SJCRH30 (cell line): ENCODE results near the gene ASS1. TPM values are rescaled to one million over a fixed set of nuclear protein-coding genes. Genes with fewer than 3 reads are reported as not detected.

Source experiments
- DNase-seq, 2 experiments: peaks; one replicate each; pipeline ENCODE4 v3.0.0-alpha.2; 2015 to 2020
- H3K27ac ChIP-seq: fragments of 250-450 bp; sonication (Bioruptor Pico); 2 replicates; pipeline ENCODE4 v1.5.1; 2020; ENCODE audit warnings: mild to moderate bottlenecking, moderate library complexity
- H3K27me3 ChIP-seq: fragments of 250-450 bp; sonication (Bioruptor Pico); 2 replicates; pipeline ENCODE4 v1.5.1; 2020; ENCODE audit warnings: mild to moderate bottlenecking, moderate library complexity
- H3K36me3 ChIP-seq: fragments of 250-450 bp; sonication (Bioruptor Pico); 2 replicates; pipeline ENCODE4 v1.5.1; 2020; ENCODE audit warnings: mild to moderate bottlenecking, moderate library complexity
- H3K4me1 ChIP-seq: fragments of 250-450 bp; sonication (Bioruptor Pico); 2 replicates; pipeline ENCODE4 v1.5.1; 2020; ENCODE audit warnings: mild to moderate bottlenecking, moderate library complexity
- H3K4me3 ChIP-seq: fragments of 250-450 bp; sonication (Bioruptor Pico); 2 replicates; pipeline ENCODE4 v1.5.1; 2020; ENCODE audit warnings: mild to moderate bottlenecking, moderate library complexity
- H3K9me3 ChIP-seq: fragments of 250-450 bp; sonication (Bioruptor Pico); replicated peaks from 2 replicates; pipeline ENCODE4 v1.5.1; 2020; ENCODE audit warnings: mild to moderate bottlenecking, moderate library complexity
- total RNA-seq: library from RNA; depleted of rRNA; stranded (reverse); fragments of >200 nt; shearing (Covaris generic); gene quantifications from 2 replicates; pipeline ENCODE4 v1.2.3, GENCODE V29; 2014

Gene ASS1
- total RNA-seq, 1 experiment from 2014 or later: 1,949 TPM

DNA sequence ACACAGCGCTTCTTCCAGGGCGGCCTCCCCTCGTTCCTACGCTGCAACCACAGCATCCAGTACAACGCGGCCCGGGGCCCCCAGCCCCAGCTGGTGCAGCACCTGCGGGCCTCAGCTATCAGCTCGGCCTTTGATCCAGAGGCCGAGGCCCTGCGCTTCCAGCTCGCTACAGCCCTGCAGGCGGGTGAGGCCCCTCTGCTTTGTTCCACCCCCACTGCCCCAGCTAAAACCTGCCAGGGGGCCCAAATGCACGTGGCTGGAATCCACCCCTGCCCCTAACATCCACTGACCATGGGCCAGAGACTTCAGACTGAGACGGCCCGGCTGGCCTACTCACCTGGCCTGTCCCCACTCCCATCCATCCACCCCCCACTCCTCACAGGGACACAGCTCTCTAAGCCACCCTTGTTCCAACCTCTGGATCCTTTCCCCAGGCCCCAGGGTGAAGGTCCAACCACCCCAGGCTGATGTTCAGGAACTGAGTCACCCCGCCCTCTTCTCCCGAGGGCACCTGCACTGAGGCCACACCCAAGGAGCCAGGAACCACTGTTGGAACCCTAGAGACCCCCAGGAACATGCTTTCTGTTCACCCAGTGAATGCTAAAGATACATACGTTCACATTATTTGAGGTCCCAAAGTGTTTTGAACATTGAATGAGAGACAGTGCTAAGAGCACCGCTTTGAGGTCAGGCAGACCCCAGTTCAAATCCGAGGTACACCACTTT lies 18.9 kb upstream of the ASS1 start:
- no peaks in the 10 kb centered on the region for H3K9me3 ChIP-seq
- no peaks in the 10 kb centered on the region for H3K36me3 ChIP-seq
- H3K4me3 ChIP-seq: no peak overlapping the region
- peaks cover 35% of the 10 kb centered on the region for H3K4me1 ChIP-seq
- DNase-seq: peak in 1 of 2 experiments; percentile 49
- no peak overlapping the region for H3K27ac ChIP-seq
- H3K27me3 ChIP-seq: no peaks in the 10 kb centered on the region

DNA sequence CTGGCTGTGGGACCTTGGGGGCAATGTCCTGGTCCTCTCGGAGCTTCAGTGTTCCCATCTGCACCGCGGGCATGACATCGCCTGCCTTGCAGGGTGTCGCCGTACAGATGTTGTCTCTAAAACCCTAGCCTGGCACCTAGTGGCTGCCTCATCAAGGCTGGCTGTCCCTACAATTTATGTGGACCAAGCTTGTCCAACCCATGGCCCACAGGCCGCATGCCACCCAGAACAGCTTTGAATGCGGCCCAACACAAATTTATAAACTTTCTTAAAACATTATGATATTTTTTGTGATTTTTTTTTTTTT lies 18.3 kb upstream of the ASS1 start:
- Histone ChIP-seq H3K4me1 (peaks cover 30% of the 10 kb centered on the region), H3K36me3 (no peaks in the 10 kb centered on the region), H3K27ac (no peak overlapping the region), H3K9me3 (no peaks in the 10 kb centered on the region), H3K4me3 (no peak overlapping the region), H3K27me3 (no peaks in the 10 kb centered on the region)
- no peak for DNase-seq

DNA sequence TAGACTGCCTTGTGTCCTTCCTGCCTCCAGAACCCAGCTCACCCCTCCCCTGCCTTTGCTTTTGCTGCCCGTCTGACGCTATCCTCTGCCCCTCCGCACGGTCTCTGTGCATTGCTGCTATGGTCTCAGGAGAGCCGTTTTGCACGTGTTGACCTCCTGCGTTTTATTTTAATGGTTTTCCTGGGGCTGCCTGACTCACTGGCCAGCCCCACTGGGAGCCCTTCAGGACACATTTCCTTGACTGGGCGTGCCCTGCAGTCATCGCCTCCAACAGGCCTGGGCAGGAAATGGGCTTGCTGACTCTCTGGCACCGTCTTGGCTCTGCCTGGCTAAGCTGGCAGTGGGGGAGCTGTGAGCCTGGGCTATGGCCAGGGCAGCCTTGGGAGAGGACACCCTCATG lies 17.9 kb upstream of the ASS1 start:
- Histone ChIP-seq H3K4me1 (peaks cover 28% of the 10 kb centered on the region), H3K9me3 (no peaks in the 10 kb centered on the region), H3K27me3 (no peaks in the 10 kb centered on the region), H3K4me3 (no peak overlapping the region), H3K27ac (no peak overlapping the region), H3K36me3 (no peaks in the 10 kb centered on the region)
- no peak for DNase-seq

DNA sequence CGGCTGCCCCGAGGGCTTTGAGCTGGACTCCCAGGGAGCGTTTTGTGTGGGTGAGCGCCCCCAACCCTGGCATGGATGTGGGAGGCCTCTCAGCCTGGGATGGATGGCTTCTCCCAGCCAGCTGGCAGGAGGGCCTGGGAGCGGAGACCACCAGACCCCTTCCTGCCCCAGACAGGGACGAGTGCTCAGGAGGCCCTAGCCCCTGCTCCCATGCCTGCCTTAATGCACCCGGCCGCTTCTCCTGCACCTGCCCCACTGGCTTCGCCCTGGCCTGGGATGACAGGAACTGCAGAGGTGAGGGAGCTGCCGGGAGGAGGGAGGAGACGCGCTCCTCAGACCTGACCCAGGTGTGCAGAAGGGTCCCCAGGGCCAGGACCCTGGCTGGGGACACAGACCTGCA lies 17.4 kb upstream of the ASS1 start:
- no peak overlapping the region for H3K27ac ChIP-seq
- no peaks in the 10 kb centered on the region for H3K36me3 ChIP-seq
- H3K4me1 ChIP-seq: peaks cover 29% of the 10 kb centered on the region
- H3K27me3 ChIP-seq: no peaks in the 10 kb centered on the region
- H3K4me3 ChIP-seq: no peak overlapping the region
- H3K9me3 ChIP-seq: no peaks in the 10 kb centered on the region
- DNase-seq: no peak

DNA sequence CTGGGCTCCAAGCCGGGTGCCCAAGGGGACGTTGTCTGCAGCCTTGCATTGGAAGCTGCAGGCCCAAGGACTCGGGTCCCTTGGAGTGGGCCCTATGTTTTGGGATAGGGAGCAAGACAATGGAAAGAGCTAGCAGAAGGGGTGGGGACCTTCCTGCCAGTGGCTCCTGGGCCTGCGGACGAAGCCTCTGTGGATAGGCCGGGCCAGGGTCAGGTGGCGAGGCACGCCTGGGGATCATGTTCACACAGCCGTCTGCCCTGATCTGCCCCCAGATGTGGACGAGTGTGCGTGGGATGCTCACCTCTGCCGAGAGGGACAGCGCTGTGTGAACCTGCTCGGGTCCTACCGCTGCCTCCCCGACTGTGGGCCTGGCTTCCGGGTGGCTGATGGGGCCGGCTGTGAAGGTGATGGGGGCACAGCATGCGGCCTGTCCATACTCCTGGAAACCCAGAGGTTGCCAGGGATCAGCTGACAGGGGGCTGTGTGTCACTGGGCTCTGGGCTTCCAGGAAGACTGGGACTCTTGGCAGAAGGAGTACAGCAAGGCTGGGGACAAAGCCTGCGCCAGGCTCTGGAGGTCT lies 16.6 kb upstream of the ASS1 start:
- DNase-seq: no peak
- H3K4me1 ChIP-seq: peaks cover 26% of the 10 kb centered on the region
- H3K36me3 ChIP-seq: no peaks in the 10 kb centered on the region
- no peaks in the 10 kb centered on the region for H3K27me3 ChIP-seq
- H3K27ac ChIP-seq: no peak overlapping the region
- no peaks in the 10 kb centered on the region for H3K9me3 ChIP-seq
- H3K4me3 ChIP-seq: no peak overlapping the region

DNA sequence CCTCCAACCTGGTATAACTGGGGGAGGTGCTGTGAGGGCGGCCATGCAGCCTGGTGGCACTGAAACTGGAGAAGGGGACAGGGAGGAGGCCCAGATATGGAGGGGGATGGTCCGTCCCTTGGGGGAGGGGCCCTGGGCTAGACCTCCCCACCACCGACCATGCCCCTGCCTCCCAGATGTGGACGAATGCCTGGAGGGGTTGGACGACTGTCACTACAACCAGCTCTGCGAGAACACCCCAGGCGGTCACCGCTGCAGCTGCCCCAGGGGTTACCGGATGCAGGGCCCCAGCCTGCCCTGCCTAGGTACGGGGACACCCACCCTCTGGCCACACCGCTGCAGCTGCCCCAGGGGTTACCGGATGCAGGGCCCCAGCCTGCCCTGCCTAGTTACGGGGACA lies 15.4 kb upstream of the ASS1 start:
- Histone ChIP-seq H3K4me3 (no peak overlapping the region), H3K36me3 (no peaks in the 10 kb centered on the region), H3K4me1 (peaks cover 32% of the 10 kb centered on the region), H3K27ac (no peak overlapping the region), H3K9me3 (no peaks in the 10 kb centered on the region), H3K27me3 (no peaks in the 10 kb centered on the region)
- no peak for DNase-seq

DNA sequence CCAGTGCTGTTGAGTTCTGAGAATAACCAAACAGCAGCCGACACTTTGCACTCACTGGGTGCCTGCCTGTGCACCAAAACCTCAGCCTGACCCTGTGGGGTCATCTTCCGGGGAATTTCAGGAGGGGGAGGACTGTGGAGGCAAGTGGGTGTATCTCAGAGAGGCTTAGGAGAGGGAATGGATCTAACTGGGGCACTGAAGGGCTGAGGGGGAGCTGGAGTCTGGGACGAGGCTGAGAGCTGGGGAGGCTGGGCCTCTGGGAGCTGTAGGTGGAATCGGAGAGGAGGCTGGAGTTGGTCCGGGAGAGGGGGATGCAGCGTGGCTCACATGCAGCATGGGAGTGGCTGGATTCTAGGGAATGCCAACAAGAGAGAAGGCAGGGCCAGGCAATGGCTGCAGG lies 14.9 kb upstream of the ASS1 start:
- no peaks in the 10 kb centered on the region for H3K27me3 ChIP-seq

DNA sequence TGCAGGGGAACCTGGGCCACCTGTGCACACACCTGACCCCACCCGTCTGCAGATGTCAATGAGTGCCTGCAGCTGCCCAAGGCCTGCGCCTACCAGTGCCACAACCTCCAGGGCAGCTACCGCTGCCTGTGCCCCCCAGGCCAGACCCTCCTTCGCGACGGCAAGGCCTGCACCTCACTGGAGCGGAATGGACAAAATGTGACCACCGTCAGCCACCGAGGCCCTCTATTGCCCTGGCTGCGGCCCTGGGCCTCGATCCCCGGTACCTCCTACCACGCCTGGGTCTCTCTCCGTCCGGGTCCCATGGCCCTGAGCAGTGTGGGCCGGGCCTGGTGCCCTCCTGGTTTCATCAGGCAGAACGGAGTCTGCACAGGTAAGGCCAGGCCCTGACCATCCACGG lies 14.5 kb upstream of the ASS1 start:
- Histone ChIP-seq H3K4me3 (no peak overlapping the region), H3K27ac (no peak overlapping the region), H3K27me3 (no peaks in the 10 kb centered on the region)

More for the DNA sequence above, 14.9 kb upstream of the ASS1 start:
- no peak for DNase-seq
- Histone ChIP-seq H3K27ac (no peak overlapping the region), H3K4me1 (peaks cover 36% of the 10 kb centered on the region), H3K9me3 (no peaks in the 10 kb centered on the region), H3K36me3 (no peaks in the 10 kb centered on the region), H3K4me3 (no peak overlapping the region)

DNA sequence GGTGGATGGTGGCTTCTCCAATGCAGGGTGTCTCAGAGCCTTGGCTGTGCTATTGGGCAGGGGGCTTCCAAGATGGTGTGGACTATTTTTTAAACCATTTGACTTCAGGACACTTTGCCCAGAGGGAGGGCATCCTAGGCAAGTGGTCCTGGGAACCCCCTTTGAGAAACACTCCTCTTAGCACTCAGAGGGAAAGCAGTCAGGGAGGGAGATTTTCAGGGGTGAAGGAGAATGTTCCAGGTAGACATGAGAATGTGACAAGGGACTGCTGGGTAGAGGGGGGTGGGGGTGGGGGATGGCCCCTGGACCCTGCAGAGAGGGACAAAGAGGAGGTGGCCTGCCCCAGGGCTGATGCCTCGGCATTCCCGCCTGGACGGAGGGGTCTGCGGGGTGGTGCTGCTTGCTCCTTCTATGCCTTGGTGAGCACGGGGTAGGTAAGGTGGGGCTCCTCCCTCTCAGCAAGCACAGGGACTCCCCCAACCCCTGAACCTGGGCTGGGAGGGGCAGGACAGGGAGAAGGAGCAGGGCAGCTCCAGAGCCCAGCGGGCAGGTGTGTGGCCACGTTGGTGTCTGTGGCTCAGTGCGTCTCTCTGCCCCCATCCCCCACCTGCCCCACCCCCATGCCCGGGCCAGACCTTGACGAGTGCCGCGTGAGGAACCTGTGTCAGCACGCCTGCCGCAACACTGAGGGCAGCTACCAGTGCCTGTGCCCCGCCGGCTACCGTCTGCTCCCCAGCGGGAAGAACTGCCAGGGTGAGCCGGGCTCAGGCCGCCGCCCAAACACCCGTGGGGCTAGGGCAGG lies 13.8 kb upstream of the ASS1 start:
- peaks cover 37% of the 10 kb centered on the region for H3K4me1 ChIP-seq
- H3K9me3 ChIP-seq: no peaks in the 10 kb centered on the region
- H3K4me3 ChIP-seq: no peak overlapping the region
- H3K27me3 ChIP-seq: no peaks in the 10 kb centered on the region
- no peaks in the 10 kb centered on the region for H3K36me3 ChIP-seq
- no peak for DNase-seq
- H3K27ac ChIP-seq: no peak overlapping the region

More for the DNA sequence above, 14.5 kb upstream of the ASS1 start:
- no peak for DNase-seq
- no peaks in the 10 kb centered on the region for H3K36me3 ChIP-seq
- peaks cover 39% of the 10 kb centered on the region for H3K4me1 ChIP-seq
- no peaks in the 10 kb centered on the region for H3K9me3 ChIP-seq

DNA sequence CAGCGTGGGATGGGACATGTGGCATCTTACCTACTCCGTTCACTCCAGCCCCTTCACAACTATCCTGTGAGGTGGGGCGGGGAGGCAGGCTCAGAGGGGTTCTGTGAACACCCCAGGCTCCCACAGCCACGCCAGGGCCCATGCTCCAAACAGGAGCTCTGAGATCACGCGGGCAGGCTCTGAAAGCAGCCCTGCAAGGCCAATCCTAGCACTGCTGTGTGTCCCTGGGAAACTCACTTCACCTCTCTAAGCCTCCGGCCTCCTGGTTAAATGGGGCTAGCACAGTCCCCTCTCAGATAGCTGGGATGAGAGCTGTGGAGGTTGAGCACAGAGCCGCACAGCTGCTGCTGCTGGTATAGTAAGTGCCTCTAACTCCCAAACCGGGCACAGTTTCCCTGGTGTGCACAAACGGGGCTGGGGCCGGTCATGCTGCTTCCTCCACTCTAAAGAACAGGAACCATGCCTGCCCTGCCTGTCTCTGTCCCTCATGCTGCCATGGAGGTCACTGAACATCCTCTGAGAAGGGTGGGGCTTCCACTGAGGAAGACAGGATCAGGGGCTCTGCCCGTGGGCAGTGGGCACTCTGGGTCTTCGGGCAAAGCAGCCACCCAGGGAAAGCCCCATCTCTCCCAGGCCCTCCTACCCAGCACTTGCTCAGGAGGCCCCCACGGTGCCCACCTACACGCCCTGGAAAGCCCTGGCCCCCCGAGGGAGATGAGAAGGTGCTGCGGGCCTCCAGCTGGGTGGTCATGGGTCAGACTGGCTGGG lies 13.0 kb upstream of the ASS1 start:
- H3K27ac ChIP-seq: no peak overlapping the region; the same call in 1 of the 2 replicates
- no peak for DNase-seq
- H3K4me1 ChIP-seq: peaks cover 34% of the 10 kb centered on the region
- no peaks in the 10 kb centered on the region for H3K27me3 ChIP-seq
- H3K9me3 ChIP-seq: no peaks in the 10 kb centered on the region
- no peak overlapping the region for H3K4me3 ChIP-seq
- no peaks in the 10 kb centered on the region for H3K36me3 ChIP-seq

DNA sequence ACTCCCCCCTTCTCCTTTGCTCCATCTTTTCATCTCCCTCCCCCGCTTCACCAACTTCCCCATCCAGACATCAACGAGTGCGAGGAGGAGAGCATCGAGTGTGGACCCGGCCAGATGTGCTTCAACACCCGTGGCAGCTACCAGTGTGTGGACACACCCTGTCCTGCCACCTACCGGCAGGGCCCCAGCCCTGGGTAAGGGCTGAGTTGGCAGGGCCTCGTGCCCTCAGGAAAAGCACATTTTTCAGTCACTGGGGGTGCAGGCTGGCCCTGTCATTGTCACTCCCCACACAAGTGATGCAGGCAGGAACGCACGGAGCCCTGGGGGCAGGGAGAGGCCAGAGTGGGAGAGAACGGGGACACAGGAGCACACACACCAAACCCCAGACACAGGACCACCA lies 12.4 kb upstream of the ASS1 start:
- no peaks in the 10 kb centered on the region for H3K36me3 ChIP-seq
- H3K9me3 ChIP-seq: no peaks in the 10 kb centered on the region
- no peak for DNase-seq
- no peak overlapping the region for H3K4me3 ChIP-seq
- no peak overlapping the region; the same call in 1 of the 2 replicates for H3K27ac ChIP-seq
- no peaks in the 10 kb centered on the region for H3K27me3 ChIP-seq
- H3K4me1 ChIP-seq: peaks cover 30% of the 10 kb centered on the region

DNA sequence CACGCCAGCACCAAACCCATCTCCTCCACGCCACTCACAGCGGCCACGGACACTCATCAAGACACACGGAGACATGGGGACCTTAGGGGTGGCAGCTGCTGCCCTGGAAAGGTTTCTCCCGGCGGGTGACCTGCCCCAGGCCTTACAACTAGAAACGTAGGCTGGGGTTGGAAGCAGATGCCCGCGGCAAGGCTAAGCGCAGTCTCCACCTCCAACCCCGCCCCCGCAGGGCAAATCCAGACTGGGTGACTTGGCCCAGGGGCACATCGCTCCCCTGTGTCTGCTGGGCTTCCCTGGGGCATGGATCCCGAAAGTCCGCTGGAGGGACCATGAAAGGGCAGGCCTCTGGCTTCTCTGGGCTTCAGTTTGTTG lies 12.0 kb upstream of the ASS1 start:
- Histone ChIP-seq H3K4me1 (peaks cover 30% of the 10 kb centered on the region), H3K9me3 (no peaks in the 10 kb centered on the region), H3K4me3 (no peak overlapping the region), H3K27me3 (no peaks in the 10 kb centered on the region), H3K36me3 (no peaks in the 10 kb centered on the region), H3K27ac (no peak overlapping the region; the same call in 1 of the 2 replicates)
- peak; percentile 61 to 64 for DNase-seq

DNA sequence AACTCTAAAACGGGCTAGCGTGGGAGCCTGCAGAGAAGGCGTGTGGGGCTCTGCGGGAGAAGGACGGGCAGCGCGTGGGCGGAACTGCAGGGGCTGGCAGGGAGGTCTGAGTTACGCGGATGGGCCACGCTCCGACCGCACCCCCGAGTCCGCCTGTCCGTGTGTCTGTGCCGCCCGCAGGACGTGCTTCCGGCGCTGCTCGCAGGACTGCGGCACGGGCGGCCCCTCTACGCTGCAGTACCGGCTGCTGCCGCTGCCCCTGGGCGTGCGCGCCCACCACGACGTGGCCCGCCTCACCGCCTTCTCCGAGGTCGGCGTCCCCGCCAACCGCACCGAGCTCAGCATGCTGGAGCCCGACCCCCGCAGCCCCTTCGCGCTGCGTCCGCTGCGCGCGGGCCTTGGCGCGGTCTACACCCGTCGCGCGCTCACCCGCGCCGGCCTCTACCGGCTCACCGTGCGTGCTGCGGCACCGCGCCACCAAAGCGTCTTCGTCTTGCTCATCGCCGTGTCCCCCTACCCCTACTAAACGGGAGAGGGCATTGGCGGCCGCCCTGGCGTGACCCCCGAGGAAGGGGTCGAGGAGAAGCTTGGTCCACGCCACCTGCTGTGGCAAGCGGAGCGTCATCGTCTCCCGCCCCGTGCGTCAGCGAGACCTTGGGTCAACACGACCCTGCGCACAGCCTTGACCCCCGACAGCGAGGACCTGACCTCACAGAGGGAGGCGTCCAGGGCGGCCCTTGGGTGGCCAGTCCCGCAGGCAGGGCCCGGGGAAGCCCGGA lies 11.4 kb upstream of the ASS1 start:
- Histone ChIP-seq H3K9me3 (no peaks in the 10 kb centered on the region), H3K36me3 (no peaks in the 10 kb centered on the region), H3K4me3 (no peak overlapping the region), H3K27me3 (no peaks in the 10 kb centered on the region), H3K27ac (peak overlapping the region; percentile 73), H3K4me1 (peaks cover 30% of the 10 kb centered on the region)
- DNase-seq: no peak

DNA sequence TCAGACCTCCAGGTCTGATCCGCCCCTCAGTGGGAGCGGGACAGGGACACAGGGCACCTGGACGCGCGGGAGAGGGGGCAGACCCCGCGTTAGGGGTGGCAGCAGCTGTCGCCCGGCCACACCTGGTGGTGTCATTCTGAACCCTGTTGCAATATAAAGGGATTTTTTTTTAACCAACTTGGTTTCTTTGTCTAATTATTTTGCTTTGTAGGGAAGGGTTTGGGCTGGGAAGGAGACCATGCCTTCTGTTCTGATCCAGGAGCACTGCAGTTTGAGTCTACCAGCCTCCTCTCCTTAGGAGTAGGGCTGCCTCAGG lies 10.9 kb upstream of the ASS1 start:
- peak; percentile 84 to 85 for DNase-seq
- no peak overlapping the region for H3K4me3 ChIP-seq
- no peaks in the 10 kb centered on the region for H3K36me3 ChIP-seq
- no peaks in the 10 kb centered on the region for H3K27me3 ChIP-seq
- H3K4me1 ChIP-seq: peaks cover 30% of the 10 kb centered on the region
- H3K9me3 ChIP-seq: no peaks in the 10 kb centered on the region
- peak overlapping the region; percentile 73 for H3K27ac ChIP-seq
